DND-41 (cell line): ENCODE results near the gene PTPMT1.
"Not testable (repeated sequence)": the region's sequence is repeated elsewhere in the genome, so short reads cannot be mapped to it uniquely, and the experiment has no call there.

ENCODE experiments used
- EZH2 ChIP-seq: IDR thresholded peaks from 3 replicates; pipeline ENCODE4 v1.6.1; 2012; ENCODE audit warnings: borderline replicate concordance, low read depth, mild to moderate bottlenecking, moderate library complexity, low read length, inconsistent platforms; ENCODE audit not compliant: severe bottlenecking
- TF ChIP-seq, protein P1 (sequence below): IDR thresholded peaks from 2 replicates; pipeline ENCODE4 v1.5.1; 2012; ENCODE audit warnings: borderline replicate concordance, low read length, moderate library complexity, mild to moderate bottlenecking; ENCODE audit not compliant: poor library complexity, severe bottlenecking; ENCODE audit errors: extremely low read depth

DNA sequence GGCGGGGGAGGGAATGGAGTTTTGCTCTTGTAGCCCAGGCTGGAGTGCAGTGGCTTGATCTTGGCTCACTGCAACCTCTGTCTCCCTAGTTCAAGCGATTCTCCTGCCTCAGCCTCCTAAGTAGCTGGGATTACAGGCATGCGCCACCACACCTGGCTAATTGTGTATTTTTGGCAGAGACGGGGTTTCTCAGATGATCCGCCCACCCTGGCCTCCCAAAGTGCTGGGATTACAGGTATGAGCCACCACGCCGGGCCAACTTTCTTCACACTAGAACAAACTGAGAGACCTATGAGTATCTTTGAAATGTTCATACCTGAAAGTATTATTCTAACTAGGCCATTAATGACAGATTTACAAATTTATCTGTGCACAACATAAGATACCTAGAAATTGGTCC, 19.1 kb upstream of the PTPMT1 start:
- TF ChIP-seq, protein P1, sequence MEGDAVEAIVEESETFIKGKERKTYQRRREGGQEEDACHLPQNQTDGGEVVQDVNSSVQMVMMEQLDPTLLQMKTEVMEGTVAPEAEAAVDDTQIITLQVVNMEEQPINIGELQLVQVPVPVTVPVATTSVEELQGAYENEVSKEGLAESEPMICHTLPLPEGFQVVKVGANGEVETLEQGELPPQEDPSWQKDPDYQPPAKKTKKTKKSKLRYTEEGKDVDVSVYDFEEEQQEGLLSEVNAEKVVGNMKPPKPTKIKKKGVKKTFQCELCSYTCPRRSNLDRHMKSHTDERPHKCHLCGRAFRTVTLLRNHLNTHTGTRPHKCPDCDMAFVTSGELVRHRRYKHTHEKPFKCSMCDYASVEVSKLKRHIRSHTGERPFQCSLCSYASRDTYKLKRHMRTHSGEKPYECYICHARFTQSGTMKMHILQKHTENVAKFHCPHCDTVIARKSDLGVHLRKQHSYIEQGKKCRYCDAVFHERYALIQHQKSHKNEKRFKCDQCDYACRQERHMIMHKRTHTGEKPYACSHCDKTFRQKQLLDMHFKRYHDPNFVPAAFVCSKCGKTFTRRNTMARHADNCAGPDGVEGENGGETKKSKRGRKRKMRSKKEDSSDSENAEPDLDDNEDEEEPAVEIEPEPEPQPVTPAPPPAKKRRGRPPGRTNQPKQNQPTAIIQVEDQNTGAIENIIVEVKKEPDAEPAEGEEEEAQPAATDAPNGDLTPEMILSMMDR, result not testable (repeated sequence)
- not testable (repeated sequence) for TF ChIP-seq EZH2
